WERI-Rb-1 (cell line): ENCODE results near the gene C1GALT1.
"Not testable (repeated sequence)": the region's sequence is repeated elsewhere in the genome, so short reads cannot be mapped to it uniquely, and the experiment has no call there.

Experiments
- DNase-seq: peaks from one replicate; pipeline ENCODE4 v3.0.0-alpha.2; 2020
- H3K27ac ChIP-seq: fragments of 250-450 bp; sonication (Bioruptor Pico); 2 replicates; pipeline ENCODE4 v1.5.1; 2020; ENCODE audit warnings: mild to moderate bottlenecking, moderate library complexity
- H3K27me3 ChIP-seq: fragments of 250-450 bp; sonication (Bioruptor Pico); 2 replicates; pipeline ENCODE4 v1.5.1; 2021; ENCODE audit warnings: mild to moderate bottlenecking, low read depth, moderate library complexity; ENCODE audit not compliant: insufficient read depth, severe bottlenecking
- H3K36me3 ChIP-seq: fragments of 250-450 bp; sonication (Bioruptor Pico); 2 replicates; pipeline ENCODE4 v1.5.1; 2020; ENCODE audit warnings: mild to moderate bottlenecking, moderate library complexity
- H3K4me3 ChIP-seq: 2 replicates; pipeline ENCODE4 v1.5.1; 2011; ENCODE audit warnings: low read depth, mild to moderate bottlenecking, control low read depth, low read length
- H3K9me3 ChIP-seq: fragments of 250-450 bp; sonication (Bioruptor Pico); 2 replicates; pipeline ENCODE4 v1.5.1; 2021; ENCODE audit warnings: mild to moderate bottlenecking, moderate library complexity; ENCODE audit not compliant: severe bottlenecking
- TF ChIP-seq, protein P1 (sequence below): IDR thresholded peaks from 2 replicates; pipeline ENCODE4 v1.5.1; 2011; ENCODE audit warnings: low read depth, mild to moderate bottlenecking, control low read depth, inconsistent platforms, low read length

Gene C1GALT1

DNA sequence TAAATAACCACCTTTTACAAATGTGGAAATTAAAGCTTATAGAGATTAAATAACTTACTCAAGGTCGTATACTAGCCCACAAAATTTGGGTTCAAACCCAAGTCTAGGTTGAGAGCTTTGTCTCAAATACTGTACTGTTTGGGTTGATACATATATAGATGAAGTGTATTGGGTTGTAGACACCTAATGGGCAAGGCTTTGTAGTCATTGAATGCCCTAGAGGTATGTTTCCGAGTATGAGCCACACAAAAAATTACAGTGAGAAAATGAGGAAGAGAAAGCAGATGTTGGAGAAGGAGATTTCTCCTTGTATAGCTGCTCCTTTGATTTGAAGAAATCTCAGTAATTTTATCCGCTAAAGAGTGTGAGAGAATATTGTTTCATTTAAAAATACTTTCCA, 60.6 kb downstream of the C1GALT1 start:
- H3K36me3 ChIP-seq = peaks cover 88% of the 10 kb centered on the region
- H3K27ac ChIP-seq = no peak overlapping the region
- H3K9me3 ChIP-seq = no peaks in the 10 kb centered on the region
- no peaks in the 10 kb centered on the region for H3K27me3 ChIP-seq
- no peak for DNase-seq
- TF ChIP-seq, protein P1, sequence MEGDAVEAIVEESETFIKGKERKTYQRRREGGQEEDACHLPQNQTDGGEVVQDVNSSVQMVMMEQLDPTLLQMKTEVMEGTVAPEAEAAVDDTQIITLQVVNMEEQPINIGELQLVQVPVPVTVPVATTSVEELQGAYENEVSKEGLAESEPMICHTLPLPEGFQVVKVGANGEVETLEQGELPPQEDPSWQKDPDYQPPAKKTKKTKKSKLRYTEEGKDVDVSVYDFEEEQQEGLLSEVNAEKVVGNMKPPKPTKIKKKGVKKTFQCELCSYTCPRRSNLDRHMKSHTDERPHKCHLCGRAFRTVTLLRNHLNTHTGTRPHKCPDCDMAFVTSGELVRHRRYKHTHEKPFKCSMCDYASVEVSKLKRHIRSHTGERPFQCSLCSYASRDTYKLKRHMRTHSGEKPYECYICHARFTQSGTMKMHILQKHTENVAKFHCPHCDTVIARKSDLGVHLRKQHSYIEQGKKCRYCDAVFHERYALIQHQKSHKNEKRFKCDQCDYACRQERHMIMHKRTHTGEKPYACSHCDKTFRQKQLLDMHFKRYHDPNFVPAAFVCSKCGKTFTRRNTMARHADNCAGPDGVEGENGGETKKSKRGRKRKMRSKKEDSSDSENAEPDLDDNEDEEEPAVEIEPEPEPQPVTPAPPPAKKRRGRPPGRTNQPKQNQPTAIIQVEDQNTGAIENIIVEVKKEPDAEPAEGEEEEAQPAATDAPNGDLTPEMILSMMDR = no peak
- H3K4me3 ChIP-seq = no peak overlapping the region

DNA sequence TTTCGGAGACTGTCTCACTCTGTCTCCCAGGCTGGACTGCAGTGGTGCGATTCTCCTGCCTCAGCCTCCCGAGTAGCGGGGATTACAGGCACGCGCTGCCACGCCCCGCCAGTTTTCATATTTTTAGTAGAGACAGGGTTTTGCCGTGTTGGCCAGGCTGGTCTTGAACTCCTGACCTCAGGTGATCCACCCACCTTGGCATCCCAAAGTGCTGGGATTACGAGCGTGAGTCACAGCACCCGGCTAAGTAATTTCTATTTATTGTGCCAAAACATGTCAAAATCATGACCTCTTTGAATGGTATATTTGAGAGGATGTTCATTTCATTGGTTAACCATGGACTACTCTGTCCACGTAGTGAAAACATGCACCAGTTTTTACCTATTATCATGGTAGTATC, 62.9 kb downstream of the C1GALT1 start:
- not testable (repeated sequence) for DNase-seq, H3K27me3 ChIP-seq, H3K27ac ChIP-seq, H3K9me3 ChIP-seq, H3K4me3 ChIP-seq
- peaks cover 71% of the 10 kb centered on the region for H3K36me3 ChIP-seq

DNA sequence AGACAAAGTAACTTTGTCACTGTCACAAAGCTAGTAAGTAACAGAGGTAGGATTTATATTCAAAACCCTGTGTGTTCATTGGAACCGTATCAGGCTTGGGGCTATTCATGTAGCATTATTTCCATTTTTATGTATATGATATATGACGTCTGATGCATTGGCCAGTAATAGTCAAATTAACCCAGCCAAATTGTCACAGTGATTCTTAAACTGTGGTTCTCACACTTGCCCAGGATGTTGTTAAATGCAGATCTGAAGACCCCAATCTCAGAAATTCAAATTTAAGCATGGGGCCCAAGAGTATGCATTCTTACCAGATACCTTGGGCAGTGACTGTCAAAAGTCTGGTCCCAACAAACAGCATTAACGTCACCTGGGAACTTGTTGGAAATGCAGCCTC, 63.9 kb downstream of the C1GALT1 start:
- TF ChIP-seq, protein P1 = no peak
- no peak for DNase-seq
- Histone ChIP-seq H3K36me3 (peaks cover 62% of the 10 kb centered on the region), H3K27ac (no peak overlapping the region), H3K4me3 (no peak overlapping the region), H3K9me3 (no peaks in the 10 kb centered on the region), H3K27me3 (no peaks in the 10 kb centered on the region)

DNA sequence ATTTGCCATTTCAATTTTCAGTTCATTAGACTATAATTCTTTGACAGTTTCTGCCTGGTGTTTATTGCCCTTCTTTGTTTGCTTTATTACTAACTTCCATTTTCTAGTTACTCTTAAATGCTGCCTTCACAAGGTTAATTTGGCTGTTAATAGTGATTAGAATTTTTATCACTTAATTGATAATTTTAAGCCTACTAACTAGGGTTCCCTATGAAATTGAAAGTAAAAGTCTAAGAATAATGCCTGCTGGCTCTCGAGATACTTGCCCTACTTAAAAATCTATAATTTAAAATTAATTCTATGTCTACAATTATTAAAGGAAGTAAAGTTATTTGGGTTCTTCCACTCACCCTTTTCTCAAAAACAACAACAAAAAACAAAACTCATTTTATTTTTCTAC, 65.3 kb downstream of the C1GALT1 start:
- TF ChIP-seq, protein P1 = no peak
- H3K36me3 ChIP-seq = peaks cover 52% of the 10 kb centered on the region
- DNase-seq = no peak
- H3K27me3 ChIP-seq = no peaks in the 10 kb centered on the region
- H3K27ac ChIP-seq = no peak overlapping the region
- no peak overlapping the region for H3K4me3 ChIP-seq
- H3K9me3 ChIP-seq = no peaks in the 10 kb centered on the region

DNA sequence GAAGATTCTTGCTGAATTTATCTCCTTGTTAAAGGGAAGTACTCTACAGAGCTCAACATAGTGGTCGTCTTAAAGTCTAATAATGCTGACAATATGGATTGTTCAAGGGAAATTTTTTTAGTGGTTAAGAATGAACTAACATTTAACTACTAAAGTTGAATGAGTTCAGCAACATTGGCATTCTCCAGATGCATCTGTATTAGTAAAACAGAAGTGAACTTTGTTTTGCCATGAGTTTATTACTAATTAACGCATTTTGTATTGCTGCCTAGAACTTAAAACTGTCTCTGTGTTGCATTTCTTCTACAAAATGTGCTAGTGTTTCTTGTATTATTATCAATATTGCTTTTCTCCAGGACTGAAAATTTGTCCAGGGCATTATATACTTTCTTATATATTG, 67.5 kb downstream of the C1GALT1 start:
- no peak for DNase-seq
- H3K9me3 ChIP-seq = no peaks in the 10 kb centered on the region
- TF ChIP-seq, protein P1 = no peak
- H3K27ac ChIP-seq = no peak overlapping the region
- H3K27me3 ChIP-seq = no peaks in the 10 kb centered on the region
- H3K36me3 ChIP-seq = peaks cover 40% of the 10 kb centered on the region
- no peak overlapping the region for H3K4me3 ChIP-seq

DNA sequence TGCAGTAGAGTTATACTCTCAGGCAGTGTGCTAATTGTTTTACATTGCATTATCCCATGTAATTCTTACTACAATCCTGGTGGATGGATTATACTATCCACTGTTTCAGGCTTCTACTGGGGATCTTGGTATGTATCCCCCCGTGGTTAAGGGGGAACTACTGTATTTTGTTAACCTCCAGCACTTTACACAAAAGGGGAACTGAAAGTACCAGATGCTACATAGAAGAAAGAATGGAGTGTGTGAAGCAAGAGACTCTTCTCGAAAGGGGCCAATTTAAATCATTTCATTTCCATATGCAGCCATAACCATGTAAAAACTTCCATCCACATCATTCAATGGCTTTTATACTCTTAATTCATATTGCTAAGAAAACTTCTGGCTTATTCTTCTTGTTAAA, 69.4 kb downstream of the C1GALT1 start:
- Histone ChIP-seq H3K27ac (no peak overlapping the region), H3K27me3 (no peaks in the 10 kb centered on the region), H3K36me3 (peaks cover 26% of the 10 kb centered on the region), H3K4me3 (no peak overlapping the region), H3K9me3 (no peaks in the 10 kb centered on the region)
- no peak for DNase-seq
- TF ChIP-seq, protein P1 = no peak
